ENCODE results near the gene CD300A.
A peak's percentile ranks its signal among the peaks of the same experiment; 100 is the strongest.
"Not testable (repeated sequence)": the region's sequence is repeated elsewhere in the genome, so short reads cannot be mapped to it uniquely, and the experiment has no call there.

CD300A gene

DNA sequence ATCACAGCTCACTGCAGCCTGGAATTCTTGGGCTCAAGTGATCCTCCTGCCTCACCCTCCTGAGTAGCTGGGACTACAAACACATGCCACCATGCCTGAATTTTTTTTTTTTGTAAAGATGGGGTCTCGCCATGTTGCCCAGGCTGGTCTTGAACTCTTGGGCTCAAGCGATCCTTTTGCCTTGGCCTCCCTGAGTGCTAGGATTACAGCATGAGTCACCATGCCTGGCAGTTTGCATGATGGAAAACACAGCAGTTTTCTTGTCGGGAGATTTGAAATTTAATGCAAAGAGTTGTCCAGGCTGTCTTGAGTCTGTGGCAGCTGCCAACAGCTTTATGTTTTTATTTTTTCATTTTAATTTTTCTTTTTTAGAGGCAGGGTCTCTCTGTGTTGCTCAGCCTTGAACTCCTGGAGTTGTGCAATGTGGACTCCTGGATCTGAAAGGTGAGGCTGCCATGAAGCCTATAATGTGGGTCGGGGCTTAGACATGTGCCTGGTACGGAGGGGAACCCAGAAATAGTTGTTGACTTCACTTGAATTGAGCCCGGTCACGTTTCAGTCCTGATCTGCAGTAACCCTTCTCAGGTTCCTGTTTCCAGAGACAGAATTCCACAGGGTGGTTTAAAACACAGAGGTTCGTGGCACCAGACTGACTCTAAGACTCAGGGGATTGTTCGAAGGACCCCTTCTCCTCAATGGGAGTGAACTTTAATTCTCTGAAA is 18.7 kb downstream of the CD300A start:
- no peak for DNase-seq

DNA sequence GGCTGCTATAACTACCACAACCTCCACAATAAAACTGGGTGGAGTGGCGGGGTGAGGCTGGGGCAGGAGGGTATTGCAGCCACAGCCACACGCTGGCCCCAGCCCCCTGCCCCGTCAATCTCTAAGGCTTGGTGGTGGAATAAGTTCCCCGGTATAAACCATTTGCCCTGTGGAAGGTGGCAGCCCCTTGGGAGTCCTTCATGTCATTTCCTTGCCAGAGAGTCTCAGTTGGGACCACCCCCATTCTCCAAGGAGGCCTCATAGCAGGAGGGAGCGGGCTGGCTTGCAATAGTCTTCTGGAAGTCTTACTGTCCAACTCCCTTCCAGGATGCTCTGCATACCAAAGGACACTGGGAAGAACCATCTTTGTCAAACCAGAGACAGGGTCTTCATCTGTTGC is 19.4 kb downstream of the CD300A start:
- no peak for DNase-seq

DNA sequence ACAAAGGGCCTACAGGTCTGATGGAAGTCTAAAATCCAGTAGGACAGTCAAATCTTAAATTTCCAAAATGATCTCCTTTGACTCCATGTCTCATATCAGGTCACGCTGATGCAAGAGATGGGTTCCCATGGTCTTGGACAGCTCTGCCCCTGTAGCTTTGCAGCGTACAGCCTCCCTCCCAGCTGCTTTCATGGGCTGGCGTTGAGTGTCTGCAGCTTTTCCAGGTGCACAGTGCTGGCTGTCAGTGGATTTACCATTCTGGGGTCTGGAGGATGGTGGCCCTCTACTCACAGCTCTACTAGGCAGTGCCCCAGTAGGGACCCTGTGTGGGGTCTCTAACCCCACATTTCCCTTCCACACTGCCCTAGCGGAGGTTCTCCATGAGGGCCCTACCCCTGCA is 21.8 kb downstream of the CD300A start:
- not testable (repeated sequence) for DNase-seq

DNA sequence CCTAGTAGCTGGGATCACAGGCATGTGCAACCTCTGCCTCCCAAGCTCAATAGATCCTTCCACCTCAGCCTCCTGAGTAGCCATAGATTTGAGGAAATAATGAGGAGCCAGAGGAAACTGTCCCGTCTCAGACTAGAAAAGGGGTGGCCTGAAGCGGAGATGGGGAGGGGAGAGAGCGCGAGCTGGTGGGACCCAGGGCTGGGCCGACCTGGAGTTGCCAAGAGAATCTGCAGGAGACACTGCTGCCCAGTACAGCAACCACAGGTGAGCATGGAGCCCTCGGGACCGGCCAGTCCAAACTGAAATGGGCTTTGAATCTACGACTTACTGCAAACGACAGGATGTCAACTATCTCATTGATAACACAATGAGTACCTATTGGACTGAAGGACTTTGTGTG is 24.3 kb downstream of the CD300A start:
- DNase-seq, result no peak

DNA sequence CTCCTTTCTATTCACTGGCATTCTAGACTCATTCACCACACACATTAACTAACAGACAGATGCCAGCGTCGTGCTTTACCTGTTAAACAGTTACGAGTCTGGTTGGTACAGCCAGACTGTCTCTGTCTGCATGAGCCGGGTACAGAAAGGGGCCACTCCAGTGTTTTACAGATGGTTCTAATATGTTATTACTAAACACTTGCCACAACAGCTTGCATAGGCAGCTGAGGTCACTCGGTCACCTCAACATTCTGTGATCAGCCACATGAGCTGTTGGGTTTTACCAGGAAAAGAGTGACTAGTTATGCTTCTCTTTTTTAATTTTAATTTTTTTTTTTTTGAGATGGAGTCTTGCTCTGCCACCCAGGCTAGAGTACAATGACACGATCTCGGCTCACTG is 25.2 kb downstream of the CD300A start:
- DNase-seq, result no peak

DNA sequence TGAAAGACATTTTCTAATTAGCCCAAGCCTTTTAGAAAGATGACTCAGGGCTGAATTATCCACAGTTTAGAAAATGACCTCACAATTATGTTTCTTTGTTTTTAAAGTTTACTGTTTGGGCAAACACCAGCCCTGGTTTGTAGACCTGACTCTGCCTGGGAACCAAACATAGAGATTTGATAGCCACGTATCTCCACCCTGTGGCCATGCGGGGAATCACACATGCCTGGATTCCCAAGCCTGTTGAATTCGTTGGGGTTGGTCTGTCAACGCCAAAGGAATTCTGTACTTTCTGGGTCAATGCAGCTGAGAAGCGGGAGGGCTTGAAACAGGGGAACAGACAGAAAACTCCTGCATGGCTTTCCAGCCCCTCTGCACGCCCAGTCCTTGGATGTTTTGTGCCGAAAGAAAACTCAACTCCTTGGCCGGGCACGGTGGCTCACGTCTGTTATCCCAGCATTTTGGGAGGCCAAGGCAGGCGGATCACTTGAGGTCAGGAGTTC is 26.9 kb downstream of the CD300A start:
- DNase-seq, result peak in 3 of 4 experiments; percentile 9 to 53 (median 52)

DNA sequence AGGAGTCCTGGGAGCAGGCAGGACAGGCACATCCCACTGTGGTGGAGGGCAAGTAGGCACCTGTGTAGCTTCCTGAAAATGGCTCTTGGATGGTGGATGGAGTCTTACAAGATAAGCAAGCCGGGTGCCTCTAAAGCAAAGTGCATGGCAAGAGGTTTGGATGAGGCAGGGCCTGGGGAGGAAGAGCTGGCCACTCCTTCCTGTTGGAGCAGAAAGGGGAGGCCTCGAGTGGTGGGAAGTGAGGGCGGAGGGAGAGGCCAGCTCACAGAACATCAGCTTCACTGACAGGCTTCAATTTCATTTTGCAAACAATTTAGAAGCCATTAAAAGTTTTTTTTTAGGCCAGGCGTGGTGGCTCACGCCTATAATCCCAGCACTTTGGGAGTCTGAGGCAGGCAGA is 31.0 kb downstream of the CD300A start:
- no peak for DNase-seq

DNA sequence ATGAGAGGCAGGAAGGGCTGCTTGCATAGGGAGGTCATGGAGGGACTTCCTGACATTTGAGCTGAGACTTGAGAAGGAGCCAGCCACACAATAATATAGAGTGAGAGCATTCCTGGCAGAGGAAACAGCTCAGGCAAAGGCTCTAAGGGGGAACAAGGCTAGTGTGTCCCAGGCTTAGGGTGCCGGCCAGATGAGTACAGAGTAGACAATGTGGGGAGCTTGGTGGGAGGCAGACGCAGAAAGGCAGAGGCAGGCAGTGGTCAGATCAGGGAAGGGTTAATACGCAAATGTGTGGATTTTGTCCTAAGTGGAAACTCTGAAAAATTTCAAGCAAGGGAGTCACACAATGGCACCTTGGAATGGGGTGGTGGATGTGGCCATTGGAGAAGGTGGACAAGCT is 33.6 kb downstream of the CD300A start:
- DNase-seq, result no peak

DNA sequence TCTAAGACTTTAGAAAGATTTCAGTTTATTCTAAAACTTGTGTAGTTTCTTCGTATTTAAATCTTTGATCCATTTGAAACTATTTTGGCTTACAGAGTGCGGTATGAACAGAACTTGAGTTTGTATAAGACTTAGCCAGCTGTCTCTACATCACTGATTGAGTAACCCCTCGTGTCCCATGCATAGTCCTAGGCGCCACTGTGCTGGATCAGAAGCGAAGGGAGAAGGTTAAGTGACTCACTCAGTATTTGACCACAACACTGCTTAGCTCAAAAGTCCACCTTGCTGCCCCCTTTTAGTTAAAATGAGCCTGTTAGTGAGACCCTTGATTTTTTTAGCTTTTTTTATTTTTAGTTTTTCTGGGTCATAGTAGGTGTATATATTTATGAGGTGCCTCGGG is 36.4 kb downstream of the CD300A start:
- DNase-seq, result no peak

DNA sequence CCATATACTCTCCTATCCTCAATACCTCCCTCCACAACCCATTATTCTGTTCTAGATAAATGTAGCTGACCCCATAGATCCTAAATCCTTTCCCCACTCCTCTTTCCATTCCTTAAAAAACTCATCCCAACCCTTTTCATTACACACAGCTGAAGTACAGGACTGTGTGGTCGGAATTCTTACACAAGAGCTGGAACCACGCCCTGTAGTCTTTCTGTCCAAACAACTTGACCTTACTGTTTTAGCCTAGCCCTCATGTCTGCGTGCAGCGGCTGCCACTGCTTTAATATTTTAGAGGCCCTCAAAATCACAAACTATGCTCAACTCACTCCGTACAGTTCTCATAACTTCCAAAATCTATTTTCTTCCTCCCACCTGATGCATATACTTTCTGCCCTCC is 37.5 kb downstream of the CD300A start:
- not testable (repeated sequence) for DNase-seq

DNA sequence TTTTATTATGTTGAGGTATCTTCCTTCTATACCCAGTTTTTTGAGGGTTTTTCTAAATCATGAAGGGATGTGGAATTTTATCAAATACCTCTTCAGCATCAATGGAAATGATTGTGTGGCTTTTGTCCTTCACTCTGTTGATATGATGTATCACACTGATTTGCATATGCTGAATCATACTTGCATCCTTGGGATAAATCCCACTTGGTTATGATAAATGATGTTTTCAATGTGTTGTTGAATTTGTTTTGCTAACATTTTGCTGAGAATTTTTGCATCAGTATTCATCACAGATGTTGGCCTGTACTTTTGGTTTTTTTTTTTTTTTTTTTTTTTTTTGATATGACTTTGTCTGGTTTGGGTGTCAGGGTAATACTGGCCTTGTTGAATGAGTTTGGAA is 41.7 kb downstream of the CD300A start:
- no peak for DNase-seq

DNA sequence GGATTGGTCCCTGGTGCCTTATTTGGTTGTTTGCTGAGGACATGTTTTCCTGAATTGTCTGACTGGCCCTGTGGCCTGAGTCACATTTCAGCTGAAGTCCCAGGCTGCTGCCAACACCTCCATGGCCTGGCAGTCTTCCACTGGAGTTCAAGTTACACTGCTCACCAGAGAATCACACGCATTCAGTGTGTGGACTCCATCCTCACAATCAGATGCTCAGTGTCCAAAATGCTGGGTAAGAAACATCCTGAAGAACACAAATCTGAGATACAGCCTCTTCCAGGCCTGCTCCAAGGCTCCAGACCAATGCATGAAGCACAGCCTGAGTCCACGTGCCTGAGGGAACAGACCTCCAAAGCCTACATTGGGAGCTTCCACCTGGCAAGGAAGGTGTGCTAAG is 45.6 kb downstream of the CD300A start:
- DNase-seq, result no peak

DNA sequence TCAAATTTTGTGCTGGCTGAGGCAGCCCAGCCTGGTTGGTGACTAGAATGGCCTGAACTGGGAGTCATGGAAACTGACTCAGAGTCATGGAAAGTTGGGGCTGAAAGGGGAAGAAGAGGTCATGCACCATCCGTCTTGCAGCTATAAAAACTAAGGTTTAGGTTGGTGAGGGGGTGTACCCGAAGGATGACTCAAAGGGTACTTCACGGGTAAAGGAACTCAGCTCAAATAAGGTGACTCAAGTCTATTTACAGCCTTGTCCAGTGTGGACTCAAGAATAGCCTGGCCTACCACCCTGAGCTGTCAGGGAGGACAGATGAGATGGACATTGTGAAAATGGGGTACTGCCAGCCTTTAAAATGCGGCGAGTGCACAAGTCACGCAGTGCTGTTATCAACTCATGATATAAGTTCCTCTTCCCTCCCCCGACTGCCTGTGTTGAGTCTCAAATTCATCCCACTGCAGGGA is 46.2 kb downstream of the CD300A start:
- no peak for DNase-seq

DNA sequence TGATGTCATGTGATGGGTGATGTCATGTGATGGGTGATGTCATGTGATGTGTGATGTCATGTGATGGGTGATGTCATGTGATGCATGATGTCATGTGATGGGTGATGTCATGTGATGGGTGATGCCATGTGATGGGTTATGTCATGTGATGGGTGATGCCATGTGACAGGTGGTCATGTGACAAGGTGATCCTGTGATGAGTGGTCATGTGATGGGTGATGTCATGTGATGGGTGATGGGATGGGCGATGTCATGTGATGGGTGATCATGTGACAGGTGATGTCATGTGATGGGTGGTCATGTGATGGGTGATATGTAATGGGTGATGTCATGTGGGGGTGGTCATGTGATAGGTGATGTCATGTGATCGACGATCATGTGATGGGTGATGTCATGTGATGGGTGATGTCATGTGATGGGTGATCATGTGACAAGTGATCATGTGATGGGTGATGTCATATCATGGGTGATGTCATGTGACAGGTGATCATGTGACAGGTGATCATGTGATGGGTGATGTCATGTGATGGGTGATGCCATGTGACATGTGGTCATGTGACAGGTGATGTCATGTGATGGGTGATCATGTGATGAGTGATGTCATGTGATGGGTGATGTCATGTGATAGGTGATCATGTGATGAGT is 47.7 kb downstream of the CD300A start:
- peak in 1 of 4 experiments; percentile 13 for DNase-seq

DNA sequence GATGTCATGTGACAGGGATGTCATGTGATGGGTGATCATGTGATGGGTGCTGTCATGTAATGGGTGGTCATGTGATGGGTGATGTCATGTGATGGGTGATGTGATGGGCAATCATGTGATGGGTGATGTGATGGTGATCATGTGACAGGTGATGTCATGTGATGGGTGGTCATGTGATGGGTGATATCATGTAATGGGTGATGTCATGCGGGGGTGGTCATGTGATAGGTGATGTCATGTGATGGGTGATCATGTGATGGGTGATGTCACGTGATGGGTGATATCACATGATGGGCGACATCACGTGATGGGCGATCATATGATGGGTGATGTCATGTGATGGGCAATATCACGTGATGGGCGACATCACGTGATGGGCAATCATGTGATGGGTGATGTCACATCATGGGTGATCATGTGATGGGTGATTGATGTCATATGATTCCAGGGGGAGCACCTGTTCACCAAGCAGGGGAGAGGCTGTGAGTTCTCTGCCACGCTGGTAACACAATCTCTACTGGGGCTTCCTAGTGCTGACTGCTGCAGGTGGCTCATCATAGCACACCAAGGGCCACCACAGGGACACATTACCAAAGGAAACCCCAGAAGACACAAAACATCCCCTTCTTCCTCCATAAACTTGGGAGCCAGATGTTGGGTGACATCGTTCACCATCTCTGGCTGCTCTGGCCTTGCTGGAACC is 48.3 kb downstream of the CD300A start:
- DNase-seq, result no peak

DNA sequence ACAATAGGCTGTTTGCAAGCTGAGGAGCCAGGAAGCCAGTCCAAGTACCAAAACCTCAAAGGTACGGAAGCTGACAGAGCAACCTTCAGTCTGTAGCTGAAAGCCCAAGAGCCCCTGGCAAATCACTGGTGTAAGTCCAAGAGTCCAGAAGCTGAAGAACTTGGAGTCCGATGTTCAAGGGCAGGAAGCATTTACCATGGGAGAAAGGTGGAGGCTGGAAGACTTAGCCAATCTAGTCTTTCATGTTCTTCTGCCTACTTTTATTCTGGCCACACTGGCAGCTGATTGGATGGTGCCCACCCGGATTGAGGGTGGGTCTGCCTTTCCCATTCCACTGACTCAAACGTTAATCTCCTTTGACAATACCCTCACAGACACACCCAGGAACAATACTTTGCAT is 49.5 kb downstream of the CD300A start:
- DNase-seq, result no peak

DNA sequence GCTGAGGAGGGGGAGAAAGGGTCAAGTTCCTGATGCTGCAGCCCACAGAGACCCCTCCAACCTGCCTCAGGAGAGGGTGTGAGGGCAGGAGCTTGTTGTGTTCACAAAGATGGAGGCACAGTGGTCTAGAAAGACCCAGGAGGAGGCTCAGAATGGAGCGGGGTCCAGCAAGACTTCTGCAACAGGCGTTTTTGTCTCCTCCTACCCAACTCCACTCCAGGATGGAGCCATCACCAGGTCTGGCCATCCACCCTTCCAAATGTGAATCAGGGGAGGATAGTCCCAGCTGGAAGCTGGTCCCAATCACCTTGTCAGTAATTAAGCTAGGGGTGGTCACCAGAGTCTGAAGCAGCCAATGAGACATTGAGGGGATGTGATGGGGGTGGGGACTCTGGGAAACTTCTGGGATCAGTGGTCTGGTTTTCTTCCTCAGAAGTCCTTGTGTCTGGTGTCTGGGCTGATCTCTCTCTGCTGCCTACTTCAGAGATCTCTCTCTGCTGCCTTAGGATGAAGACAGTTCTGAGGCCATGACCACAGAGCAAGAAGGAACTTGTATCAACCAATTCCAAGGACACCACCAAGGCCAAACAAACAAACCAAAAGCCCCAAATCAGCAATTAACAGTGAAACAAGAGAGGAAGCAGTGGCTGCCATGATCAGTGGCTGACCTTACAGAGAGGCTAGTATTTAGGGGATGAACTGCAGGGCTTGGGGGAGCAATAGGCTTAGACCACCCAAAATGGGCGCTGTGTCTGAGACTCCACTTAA is 50.3 kb downstream of the CD300A start:
- no peak for DNase-seq

DNA sequence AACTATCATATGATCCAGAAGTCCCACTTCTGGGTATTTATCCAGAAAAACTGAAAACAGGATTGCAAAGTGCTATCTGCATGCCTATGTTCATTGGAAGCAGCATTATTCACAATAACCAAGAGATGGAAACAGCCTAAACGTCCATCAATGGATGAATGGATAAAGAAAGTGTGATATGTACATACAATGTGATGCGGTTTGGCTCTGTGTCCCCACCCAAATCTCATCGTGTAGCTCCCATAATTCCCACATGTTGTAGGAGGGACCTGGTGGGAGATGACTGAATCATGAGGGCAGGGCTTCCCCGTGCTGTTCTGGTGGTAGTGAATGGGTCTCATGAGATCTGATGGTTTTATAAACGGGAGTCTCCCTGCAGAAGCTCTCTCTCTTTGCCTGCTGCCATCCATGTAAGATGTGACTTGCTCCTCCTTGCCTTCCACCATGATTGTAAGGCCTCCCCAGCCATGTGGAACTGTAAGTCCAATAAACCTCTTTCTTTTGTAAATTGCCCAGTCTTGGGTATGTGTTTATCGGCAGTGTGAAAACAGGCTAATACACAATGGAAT is 52.1 kb downstream of the CD300A start:
- DNase-seq, result not testable (repeated sequence)

DNA sequence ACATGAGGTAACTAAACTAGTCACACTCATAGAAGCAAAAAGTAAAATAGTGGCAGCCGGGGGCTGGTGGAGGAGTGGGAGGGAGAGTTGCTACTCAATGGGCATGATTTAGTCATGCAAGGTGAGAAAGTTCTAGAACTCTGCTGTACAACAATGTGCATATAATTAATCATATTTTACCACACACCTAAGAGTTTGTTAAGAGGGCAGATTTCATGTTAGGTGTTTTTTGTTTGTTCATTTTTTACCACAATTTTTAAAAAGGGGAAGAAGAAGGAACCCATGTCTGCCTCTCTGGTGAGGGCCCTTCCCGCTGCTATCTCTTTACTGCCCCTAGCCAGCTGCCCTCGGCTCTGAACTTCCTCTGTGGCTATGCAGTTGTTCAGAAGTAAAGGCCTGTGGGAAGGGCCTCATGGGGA is 53.6 kb downstream of the CD300A start:
- DNase-seq, result no peak

DNA sequence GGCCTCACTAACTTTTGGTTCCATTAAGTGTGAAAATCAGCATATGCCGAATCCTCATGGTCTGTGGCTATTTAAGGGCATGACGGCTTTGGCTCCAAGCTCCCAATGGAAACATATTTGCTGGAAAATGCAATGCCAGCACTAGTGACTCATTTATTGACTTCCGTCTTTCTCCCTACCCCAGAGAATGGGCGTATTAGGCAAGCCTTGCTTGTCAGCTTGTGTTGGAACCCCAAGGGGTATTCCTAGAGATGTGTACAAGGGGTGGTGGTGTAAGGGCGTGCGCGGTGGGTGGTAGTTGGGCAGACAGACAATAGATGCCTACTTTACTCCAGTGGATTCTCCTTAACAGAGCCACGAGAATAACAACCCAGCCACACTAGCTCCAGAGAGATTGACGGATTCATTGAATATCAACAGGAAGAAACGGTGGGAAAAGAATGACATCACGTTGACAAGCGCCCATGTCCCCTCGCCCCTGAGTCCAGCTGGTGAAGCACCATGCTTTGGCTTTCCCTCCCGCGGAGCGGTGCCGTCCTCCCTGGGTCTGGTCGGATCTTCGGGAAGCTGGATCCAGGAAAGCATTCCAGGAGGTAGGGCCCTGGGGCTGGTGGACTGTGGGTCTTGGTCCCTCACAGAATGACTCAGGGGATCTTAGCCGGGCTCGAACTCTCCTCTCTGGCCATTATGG is 54.5 kb downstream of the CD300A start:
- no peak for DNase-seq

DNA sequence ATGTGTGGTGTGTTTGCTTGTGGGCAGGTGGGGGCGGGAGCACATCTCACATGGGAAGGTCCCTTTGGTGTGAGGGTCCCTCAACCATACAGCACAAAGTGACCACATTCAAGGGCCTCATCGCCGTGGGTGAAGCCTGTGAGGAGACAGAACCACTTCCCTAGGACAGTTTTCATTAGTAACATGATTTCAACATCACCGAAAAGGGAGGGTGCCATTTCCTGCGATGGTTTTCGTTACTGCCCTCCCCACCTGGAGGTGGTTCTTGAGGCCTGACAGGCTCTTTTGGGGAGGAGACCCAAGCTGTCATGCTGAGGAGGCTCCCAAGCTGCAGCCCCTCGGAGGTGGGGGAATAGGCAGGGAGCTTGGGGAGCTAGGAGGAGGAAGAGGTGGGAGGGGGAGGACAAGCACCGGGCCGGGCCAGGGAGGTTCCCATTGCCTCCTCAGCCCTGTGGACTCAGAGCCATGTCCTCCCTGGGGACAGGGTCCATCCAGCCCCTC is 55.3 kb downstream of the CD300A start:
- DNase-seq, result no peak
